GM12874 (cell line): ENCODE results near the gene SREBF2.

Source experiments
- TF ChIP-seq, protein P1 (sequence below): IDR thresholded peaks from 2 replicates; pipeline ENCODE4 v1.5.1; 2011; ENCODE audit warnings: low read depth, mild to moderate bottlenecking, control low read depth, low read length, moderate library complexity; ENCODE audit not compliant: insufficient read depth

Gene SREBF2

DNA sequence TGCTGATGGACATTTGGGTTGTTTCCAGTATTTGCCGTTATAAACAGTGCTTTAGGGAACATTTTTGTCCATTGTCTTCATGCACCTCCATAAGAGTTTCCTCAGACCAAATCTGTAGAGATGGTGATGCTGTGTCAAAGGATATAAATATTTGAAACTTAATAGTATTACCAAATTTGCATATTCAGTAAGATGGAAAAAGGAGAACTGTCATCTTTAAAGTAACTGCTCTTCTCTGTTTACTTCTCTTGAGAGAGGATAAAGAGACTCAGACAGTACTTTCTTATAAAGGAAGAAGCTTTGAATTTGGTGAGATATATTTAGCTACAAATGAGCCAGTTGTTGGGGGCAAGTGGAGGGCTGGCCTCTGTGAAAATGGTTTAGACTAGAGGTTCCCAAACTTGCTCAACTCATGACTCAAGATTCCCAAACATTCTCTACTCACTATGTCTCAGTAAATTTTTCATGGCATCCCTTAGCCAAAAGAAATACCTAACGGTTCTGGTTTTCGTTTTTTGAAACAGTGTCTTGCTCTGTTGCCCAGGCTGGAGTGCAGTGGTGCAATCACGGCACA is 55.8 kb downstream of the SREBF2 start:
- TF ChIP-seq, protein P1, sequence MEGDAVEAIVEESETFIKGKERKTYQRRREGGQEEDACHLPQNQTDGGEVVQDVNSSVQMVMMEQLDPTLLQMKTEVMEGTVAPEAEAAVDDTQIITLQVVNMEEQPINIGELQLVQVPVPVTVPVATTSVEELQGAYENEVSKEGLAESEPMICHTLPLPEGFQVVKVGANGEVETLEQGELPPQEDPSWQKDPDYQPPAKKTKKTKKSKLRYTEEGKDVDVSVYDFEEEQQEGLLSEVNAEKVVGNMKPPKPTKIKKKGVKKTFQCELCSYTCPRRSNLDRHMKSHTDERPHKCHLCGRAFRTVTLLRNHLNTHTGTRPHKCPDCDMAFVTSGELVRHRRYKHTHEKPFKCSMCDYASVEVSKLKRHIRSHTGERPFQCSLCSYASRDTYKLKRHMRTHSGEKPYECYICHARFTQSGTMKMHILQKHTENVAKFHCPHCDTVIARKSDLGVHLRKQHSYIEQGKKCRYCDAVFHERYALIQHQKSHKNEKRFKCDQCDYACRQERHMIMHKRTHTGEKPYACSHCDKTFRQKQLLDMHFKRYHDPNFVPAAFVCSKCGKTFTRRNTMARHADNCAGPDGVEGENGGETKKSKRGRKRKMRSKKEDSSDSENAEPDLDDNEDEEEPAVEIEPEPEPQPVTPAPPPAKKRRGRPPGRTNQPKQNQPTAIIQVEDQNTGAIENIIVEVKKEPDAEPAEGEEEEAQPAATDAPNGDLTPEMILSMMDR = no peak

DNA sequence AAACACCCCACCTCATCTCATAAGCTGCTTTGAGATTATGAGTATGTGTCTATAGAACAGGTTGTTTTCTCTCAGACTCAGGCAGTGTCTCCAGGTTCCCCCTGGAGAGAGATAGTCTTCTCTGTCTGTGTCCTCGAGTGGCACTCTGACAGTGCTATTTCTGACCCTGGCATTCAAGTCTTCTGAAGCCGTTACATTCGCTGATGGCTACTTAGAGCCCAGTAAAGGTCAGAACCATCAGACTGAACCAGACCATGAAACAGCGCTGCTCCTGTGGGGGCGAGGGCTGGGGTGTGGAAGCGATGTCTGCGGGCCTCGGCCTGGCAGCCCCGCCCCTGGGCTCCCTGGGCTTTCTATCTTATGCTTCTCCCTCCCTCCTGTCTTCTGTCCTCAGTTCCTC is 58.5 kb downstream of the SREBF2 start:
- TF ChIP-seq, protein P1 = no peak

DNA sequence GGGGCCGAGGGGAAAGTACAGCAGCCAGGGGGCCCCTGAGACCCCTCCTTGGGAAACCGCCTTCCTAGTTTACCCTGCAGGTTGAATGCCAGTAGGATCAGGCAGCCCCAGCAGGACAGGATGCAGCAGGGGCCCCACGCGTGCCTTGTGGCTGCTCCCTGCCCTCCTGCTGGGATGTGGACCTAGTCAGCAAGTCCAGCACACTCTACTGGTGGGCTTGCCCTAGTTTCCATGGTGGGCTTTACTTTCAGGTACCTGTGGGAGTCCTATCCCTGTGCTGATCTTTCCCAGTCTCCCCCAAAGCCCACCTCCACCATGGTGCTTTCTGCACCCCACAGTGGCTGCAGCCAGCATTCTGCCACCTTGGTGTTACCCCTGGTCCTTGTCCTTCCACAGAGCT is 59.8 kb downstream of the SREBF2 start:
- TF ChIP-seq, protein P1 = no peak

DNA sequence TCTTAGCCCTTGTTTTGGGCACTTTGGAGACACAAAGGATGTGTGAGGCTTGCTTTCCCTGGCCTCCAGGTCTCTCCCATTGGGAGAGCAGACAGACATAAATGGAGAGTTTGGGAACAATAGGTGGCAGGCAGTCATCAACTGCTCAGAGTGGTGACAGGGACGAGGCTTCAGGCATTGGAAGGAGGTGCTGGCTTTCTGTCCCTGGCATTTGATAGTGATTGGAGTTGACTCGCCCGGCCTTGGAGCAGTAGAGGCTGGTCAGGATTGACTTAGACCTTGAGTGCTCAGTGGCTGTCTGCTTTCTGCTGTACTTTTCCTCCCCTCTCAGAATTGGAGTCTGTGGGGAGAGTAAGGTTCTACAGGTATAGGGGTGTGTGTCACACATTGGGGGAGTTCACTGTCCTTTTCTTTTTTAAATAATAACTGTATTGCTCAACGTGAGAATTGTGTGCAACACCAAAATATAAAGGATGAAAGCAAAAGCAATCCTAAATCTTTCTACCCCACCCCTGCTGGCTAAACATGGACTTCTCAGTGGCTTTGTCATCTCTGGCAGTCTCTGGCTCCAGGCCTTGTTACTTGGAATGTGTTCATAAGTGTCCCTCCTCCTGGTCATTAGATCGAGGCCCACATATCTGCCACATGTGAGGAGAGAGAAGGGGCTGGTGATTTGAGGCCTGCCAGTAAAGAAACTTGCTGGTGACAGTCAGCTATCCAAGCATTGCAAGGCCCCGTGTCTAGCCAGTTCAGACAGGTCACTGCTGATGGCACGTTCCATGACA is 60.9 kb downstream of the SREBF2 start:
- TF ChIP-seq, protein P1 = no peak

DNA sequence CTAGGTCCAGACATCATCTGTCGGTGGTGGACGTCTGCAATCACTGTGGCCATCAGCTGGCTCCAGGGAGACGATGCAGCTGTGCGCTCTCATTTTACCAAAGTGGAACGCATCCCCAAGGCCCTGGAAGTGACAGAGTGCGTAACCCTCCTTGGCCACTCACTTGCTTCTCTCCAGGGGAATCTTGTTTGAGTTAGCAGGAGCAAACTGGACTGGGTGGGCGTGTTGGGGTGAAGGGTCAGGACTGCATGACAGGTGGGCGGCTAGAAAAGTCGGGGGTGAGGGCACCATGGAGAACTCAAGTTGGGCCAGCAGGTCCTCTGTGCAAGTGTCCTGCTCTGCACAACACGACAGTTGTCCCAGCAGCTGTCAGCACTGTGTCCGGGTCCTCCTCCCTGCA is 65.7 kb downstream of the SREBF2 start:
- TF ChIP-seq, protein P1 = no peak

DNA sequence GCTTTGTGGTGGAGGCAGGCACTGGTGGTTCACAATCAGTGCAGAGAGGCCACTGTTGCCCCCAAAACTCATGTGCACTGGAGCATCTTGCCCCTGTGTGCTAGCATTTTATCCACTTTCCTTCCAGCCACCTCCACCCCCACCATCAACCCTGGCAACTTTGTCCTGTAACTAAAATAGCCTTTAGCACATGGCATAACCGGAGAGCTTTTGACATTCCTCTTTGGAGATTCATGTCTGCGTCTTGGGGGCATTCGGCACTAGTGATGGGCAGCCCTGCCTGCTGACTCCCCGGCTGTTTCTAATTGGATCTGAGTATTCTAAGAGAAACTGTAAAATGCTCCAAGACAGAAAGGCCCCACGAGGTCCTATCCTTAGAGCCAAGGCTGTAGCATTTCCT is 66.2 kb downstream of the SREBF2 start:
- TF ChIP-seq, protein P1 = no peak

DNA sequence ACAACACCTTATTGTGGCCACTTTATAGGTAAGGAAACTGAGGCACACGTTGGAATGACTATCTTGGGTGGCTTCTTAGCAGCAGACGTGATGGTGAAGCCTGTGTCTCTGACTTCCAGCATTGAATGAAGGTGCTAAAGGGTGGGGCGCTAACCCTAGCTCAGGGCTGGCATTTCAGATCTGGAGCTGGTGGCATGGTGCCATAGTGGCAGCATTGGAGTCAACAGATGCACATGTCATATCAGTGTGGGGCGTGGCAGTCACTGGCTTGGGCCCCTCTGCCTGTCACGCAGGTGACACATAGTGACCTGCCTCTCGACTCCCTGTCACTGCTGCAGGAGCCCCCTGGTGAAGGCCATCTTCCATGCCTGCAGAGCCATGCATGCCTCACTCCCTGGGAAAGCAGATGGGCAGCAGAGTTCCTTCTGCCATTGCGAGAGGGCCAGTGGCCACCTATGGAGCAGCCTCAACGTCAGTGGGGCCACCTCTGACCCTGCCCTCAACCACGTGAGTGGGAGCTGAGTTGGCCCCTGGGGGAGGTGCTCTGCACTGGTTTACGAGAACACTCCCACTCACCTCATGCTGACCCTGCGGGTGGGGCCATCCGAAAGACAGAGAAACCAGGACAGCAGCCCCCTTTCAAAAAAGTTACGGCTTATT is 67.2 kb downstream of the SREBF2 start:
- TF ChIP-seq, protein P1 = no peak
